Measurements from ENCODE around the gene STIM2. TPM values are rescaled to one million over a fixed set of nuclear protein-coding genes. Genes with fewer than 3 reads are reported as not detected.

STIM2 gene
- total and polyA plus RNA-seq, 9 of the 15 experiments (the other 6 are each of a cell fraction or from before 2014, with no cell fraction given): 7.2 to 26.8 (median 15.4) TPM

DNA sequence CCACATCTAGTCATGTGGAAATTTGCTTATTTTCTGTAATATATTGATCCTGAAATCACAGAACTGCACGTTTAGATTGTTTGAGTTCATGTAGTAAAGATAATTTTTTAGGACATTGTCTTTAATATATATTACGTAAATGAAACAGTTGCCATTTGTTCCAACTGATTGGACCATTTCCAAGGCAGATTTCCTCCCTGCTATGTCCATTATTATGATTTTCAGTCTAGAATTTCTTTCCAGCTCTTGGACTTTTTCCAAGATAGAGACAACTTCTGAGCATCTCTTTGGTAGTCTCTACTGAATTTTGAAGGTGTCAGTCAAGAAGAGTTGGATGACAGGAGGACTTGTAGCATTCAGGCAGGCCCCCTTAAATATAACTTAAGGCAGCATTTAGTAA, 94.6 kb downstream of the STIM2 start:
- intact Hi-C loops (cut with micrococcal nuclease) (no loop called here), in situ Hi-C loops (cut with MboI) (no loop called here)
- no peak overlapping the region for H3K9ac ChIP-seq (ENCODE audit: insufficient read depth in 1 of 2, low read depth in 2 of 2, low read length in 2 of 2)
- H3K27me3 ChIP-seq (ENCODE audit: control insufficient read depth in 2 of 2, insufficient read depth in 2 of 2, low read length in 2 of 2): no peaks in the 10 kb centered on the region
- H3K9me3 ChIP-seq (replicated peaks; ENCODE audit: control insufficient read depth, insufficient read depth, low read depth, low read length): no peaks in the 10 kb centered on the region
- no peaks in the 10 kb centered on the region for H4K20me1 ChIP-seq (replicated peaks; ENCODE audit: control insufficient read depth, insufficient read depth, low read length)
- ChIA-PET POLR2A (no interaction called here), CTCF (ENCODE audit: low intra/inter-chr PET ratio) (no interaction called here)
- WGBS (ENCODE audit: insufficient coverage, low coverage, missing lambda C conversion rate): 68% methylated on average over 2 of the region's 2 CpGs
- H3K36me3 ChIP-seq (ENCODE audit: control insufficient read depth, insufficient read depth, low read length): no peaks in the 10 kb centered on the region
- H3K4me3 ChIP-seq: no peak overlapping the region
- TF ChIP-seq FOSL1 (tag; conservative IDR thresholded peaks at IDR 0.05) (no peak), MEF2D (tag; conservative IDR thresholded peaks at IDR 0.05; ENCODE audit: low read depth) (no peak), ZNF780A (CRISPR knock-in tag; IDR thresholded peaks at IDR 0.05) (no peak), JUNB (CRISPR knock-in tag; conservative IDR thresholded peaks at IDR 0.05) (no peak), PHF8 (IDR thresholded peaks at IDR 0.05; ENCODE audit: borderline replicate concordance, low read length) (no peak), RBBP5 (IDR thresholded peaks at IDR 0.05; ENCODE audit: borderline replicate concordance, insufficient read depth, low read length, poor library complexity, severe bottlenecking) (no peak), HNRNPH1 (optimal IDR thresholded peaks at IDR 0.05; ENCODE audit: low read depth, low read length) (no peak), HMG20A (CRISPR knock-in tag; conservative IDR thresholded peaks at IDR 0.05) (no peak), RFX1 (IDR thresholded peaks at IDR 0.05) (no peak), GTF2F1 (IDR thresholded peaks at IDR 0.05; ENCODE audit: low read depth, low read length) (no peak), NCOA4 (IDR thresholded peaks at IDR 0.05; ENCODE audit: partially characterized antibody) (no peak)
- TF ChIP-seq, protein P1, sequence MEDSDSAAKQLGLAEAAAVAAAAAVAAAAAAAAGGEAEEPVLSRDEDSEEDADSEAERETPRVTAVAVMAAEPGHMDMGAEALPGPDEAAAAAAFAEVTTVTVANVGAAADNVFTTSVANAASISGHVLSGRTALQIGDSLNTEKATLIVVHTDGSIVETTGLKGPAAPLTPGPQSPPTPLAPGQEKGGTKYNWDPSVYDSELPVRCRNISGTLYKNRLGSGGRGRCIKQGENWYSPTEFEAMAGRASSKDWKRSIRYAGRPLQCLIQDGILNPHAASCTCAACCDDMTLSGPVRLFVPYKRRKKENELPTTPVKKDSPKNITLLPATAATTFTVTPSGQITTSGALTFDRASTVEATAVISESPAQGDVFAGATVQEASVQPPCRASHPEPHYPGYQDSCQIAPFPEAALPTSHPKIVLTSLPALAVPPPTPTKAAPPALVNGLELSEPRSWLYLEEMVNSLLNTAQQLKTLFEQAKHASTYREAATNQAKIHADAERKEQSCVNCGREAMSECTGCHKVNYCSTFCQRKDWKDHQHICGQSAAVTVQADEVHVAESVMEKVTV (CRISPR knock-in tag; IDR thresholded peaks at IDR 0.05): no peak
- TF ChIP-seq, protein P2, sequence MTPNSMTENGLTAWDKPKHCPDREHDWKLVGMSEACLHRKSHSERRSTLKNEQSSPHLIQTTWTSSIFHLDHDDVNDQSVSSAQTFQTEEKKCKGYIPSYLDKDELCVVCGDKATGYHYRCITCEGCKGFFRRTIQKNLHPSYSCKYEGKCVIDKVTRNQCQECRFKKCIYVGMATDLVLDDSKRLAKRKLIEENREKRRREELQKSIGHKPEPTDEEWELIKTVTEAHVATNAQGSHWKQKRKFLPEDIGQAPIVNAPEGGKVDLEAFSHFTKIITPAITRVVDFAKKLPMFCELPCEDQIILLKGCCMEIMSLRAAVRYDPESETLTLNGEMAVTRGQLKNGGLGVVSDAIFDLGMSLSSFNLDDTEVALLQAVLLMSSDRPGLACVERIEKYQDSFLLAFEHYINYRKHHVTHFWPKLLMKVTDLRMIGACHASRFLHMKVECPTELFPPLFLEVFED (CRISPR knock-in tag; conservative IDR thresholded peaks at IDR 0.05): no peak
- ATAC-seq: no peak
- FAIRE-seq: no peak
- BruUV-seq (replicated peaks): no TSS peak
- no peak overlapping the region for H2AFZ ChIP-seq (ENCODE audit: low read depth, low read length)
- no peak overlapping the region for H3K27ac ChIP-seq (ENCODE audit: extremely low read depth, low read depth, low read length)
- H3K4me2 ChIP-seq (ENCODE audit: insufficient read depth, low read length): no peak overlapping the region
- DNase-seq (ENCODE audit: extremely low read depth in 1 of 4, low spot score in 3 of 4): no peak
- no peaks in the 10 kb centered on the region for H3K79me2 ChIP-seq (ENCODE audit: control insufficient read depth, insufficient read depth, low read length)
- no peaks in the 10 kb centered on the region for H3K9me1 ChIP-seq (ENCODE audit: control insufficient read depth, insufficient read depth, low read length)
- peaks cover 0 to 9% of the 10 kb centered on the region in 2 experiments; a peak in 2 of 5 replicates for H3K4me1 ChIP-seq (replicated peaks in 1 of 2; ENCODE audit: control insufficient read depth in 2 of 2, insufficient read depth in 2 of 2, low read length in 2 of 2)

Data from K562 (cell line).